A673 (cell line): ENCODE data around the gene NAA35. TPM values are rescaled to one million over a fixed set of nuclear protein-coding genes. Genes with fewer than 3 reads are reported as not detected.
"Not testable (repeated sequence)": the region's sequence is repeated elsewhere in the genome, so short reads cannot be mapped to it uniquely, and the experiment has no call there.

Experiments used
- BruUV-seq: library from RNA; stranded (reverse); fragments of 400-500 nt; replicated peaks from 2 replicates; lab custom pipeline; 2021; lab: Mats Ljungman, UMichigan
- CTCF ChIA-PET: fragments of 300-600 bp; sonication (Branson Sonifier 250); formaldehyde crosslinking; loops from one replicate; lab custom pipeline; 2022; ENCODE audit warnings: antibody characterized with exemption; lab: Charles Lee
- POLR2A ChIA-PET: fragments of 300-600 bp; sonication (Branson Sonifier 250); formaldehyde crosslinking; loops from one replicate; lab custom pipeline; 2022; ENCODE audit warnings: antibody characterized with exemption; ENCODE audit not compliant: low non-redundant PET; lab: Charles Lee
- DNase-seq: peaks from one replicate; pipeline ENCODE4 v3.0.0-alpha.2; 2015; ENCODE audit warnings: low spot score
- H3K27ac ChIP-seq: fragments of 200-600 bp; sonication (generic); 2 replicates; pipeline ENCODE4 v1.5.1; 2016; ENCODE audit warnings: mixed run types, low read depth, mild to moderate bottlenecking, mixed read lengths, antibody characterized with exemption, low read length; ENCODE audit not compliant: poor library complexity, severe bottlenecking
- H3K27me3 ChIP-seq: fragments of 200-600 bp; sonication (generic); replicated peaks from 2 replicates; pipeline ENCODE4 v1.6.1; 2017; ENCODE audit warnings: mixed run types, low read depth, mild to moderate bottlenecking, mixed read lengths, antibody characterized with exemption, low read length; ENCODE audit not compliant: insufficient read depth, poor library complexity
- H3K36me3 ChIP-seq: fragments of 200-600 bp; sonication (generic); 2 replicates; pipeline ENCODE4 v1.6.1; 2016; ENCODE audit warnings: mixed run types, mild to moderate bottlenecking, mixed read lengths, antibody characterized with exemption, low read length; ENCODE audit not compliant: insufficient read depth, poor library complexity, severe bottlenecking
- H3K4me1 ChIP-seq: fragments of 200-600 bp; sonication (generic); 2 replicates; pipeline ENCODE4 v1.6.1; 2017; ENCODE audit warnings: mixed run types, mild to moderate bottlenecking, mixed read lengths, antibody characterized with exemption, low read length; ENCODE audit not compliant: insufficient read depth, poor library complexity, severe bottlenecking
- H3K4me3 ChIP-seq: fragments of 200-600 bp; sonication (generic); 2 replicates; pipeline ENCODE4 v1.5.1; 2016; ENCODE audit warnings: low read depth, mixed run types, mild to moderate bottlenecking, mixed read lengths, low read length; ENCODE audit not compliant: poor library complexity, severe bottlenecking
- H3K9me3 ChIP-seq: fragments of 200-600 bp; sonication (generic); 2 replicates; pipeline ENCODE4 v1.6.1; 2016; ENCODE audit warnings: mixed run types, low read depth, mild to moderate bottlenecking, mixed read lengths, antibody characterized with exemption, low read length; ENCODE audit not compliant: poor library complexity, severe bottlenecking
- CTCF ChIP-seq: fragments of 300-800, 200-600 bp; sonication (generic); conservative IDR thresholded peaks from 2 replicates; pipeline ENCODE4 v1.5.1; 2017; ENCODE audit warnings: low read depth, mild to moderate bottlenecking, antibody characterized with exemption, low read length, moderate library complexity, mixed read lengths
- EZH2 ChIP-seq: fragments of 200-600 bp; sonication (generic); IDR thresholded peaks from 2 replicates; pipeline ENCODE4 v1.6.1; 2017; ENCODE audit warnings: borderline replicate concordance, low read depth, mild to moderate bottlenecking, mixed read lengths, antibody characterized with exemption, low read length; ENCODE audit not compliant: poor library complexity, severe bottlenecking
- intact Hi-C: fragments of 100-400 bp; cut with micrococcal nuclease; formaldehyde crosslinking; loops from one replicate; pipeline ENCODE4 v1.10.0; 2022; ENCODE audit not compliant: unreplicated experiment
- total RNA-seq: library from RNA; stranded (reverse); gene quantifications from 2 replicates; pipeline ENCODE4 v1.2.3, GENCODE V29; 2021

The NAA35 gene
- total RNA-seq, 1 experiment from 2014 or later: 28.4 TPM

- Histone ChIP-seq H3K36me3 (peaks cover 9% of the 10 kb centered on the region), H3K27ac (no peak overlapping the region), H3K4me1 (no peaks in the 10 kb centered on the region), H3K27me3 (no peaks in the 10 kb centered on the region), H3K9me3 (no peaks in the 10 kb centered on the region), H3K4me3 (no peak overlapping the region)
- DNase-seq: no peak
- CTCF ChIA-PET: no interaction called here
- intact Hi-C loops: no loop called here
- no TSS peak for BruUV-seq
- TF ChIP-seq CTCF (no peak), EZH2 (no peak)
- POLR2A ChIA-PET: interaction anchor here (0.6 kb wide), 1 partner anchor 252 kb away, joined by 3 read pairs; no protein-coding TSS in a partner anchor
Measured at GRCh38 chr9:85971731-85972130, 30.8 kb downstream of the NAA35 start.

GRCh38 chr9:85973238-85973637 is 32.3 kb downstream of the NAA35 start:
- BruUV-seq: no TSS peak
- H3K27ac ChIP-seq: no peak overlapping the region
- H3K36me3 ChIP-seq: peaks cover 16% of the 10 kb centered on the region
- POLR2A ChIA-PET: no interaction called here
- no peak for DNase-seq
- intact Hi-C loops: no loop called here
- no peaks in the 10 kb centered on the region for H3K4me1 ChIP-seq
- TF ChIP-seq EZH2: no peak
- TF ChIP-seq CTCF: no peak
- no peak overlapping the region for H3K4me3 ChIP-seq
- CTCF ChIA-PET: interaction anchor here (0.7 kb wide), 1 partner anchor 153 kb away, joined by 4 read pairs; no protein-coding TSS in a partner anchor
- H3K9me3 ChIP-seq: no peaks in the 10 kb centered on the region
- no peaks in the 10 kb centered on the region for H3K27me3 ChIP-seq

- H3K27ac ChIP-seq, CTCF ChIA-PET, intact Hi-C loops, H3K4me1 ChIP-seq, POLR2A ChIA-PET, DNase-seq, H3K9me3 ChIP-seq, H3K4me3 ChIP-seq, H3K27me3 ChIP-seq, BruUV-seq: not testable (repeated sequence)
- H3K36me3 ChIP-seq: peaks cover 21% of the 10 kb centered on the region
Measured at GRCh38 chr9:85974055-85974547, 33.2 kb downstream of the NAA35 start.

- H3K9me3 ChIP-seq: no peaks in the 10 kb centered on the region
- ChIA-PET CTCF (no interaction called here), POLR2A (no interaction called here)
- no peaks in the 10 kb centered on the region for H3K27me3 ChIP-seq
- H3K27ac ChIP-seq: no peak overlapping the region
- intact Hi-C loops: no loop called here
- no peak overlapping the region for H3K4me3 ChIP-seq
- peak; percentile 16 for DNase-seq
- H3K4me1 ChIP-seq: no peaks in the 10 kb centered on the region
- no TSS peak for BruUV-seq
- peaks cover 35% of the 10 kb centered on the region for H3K36me3 ChIP-seq
- TF ChIP-seq EZH2: no peak
- TF ChIP-seq CTCF: no peak
Measured at GRCh38 chr9:85978496-85978895, 37.5 kb downstream of the NAA35 start.
